Measurements from ENCODE around the gene NKX6-1.

- TF ChIP-seq POLR2AphosphoS5 (IDR thresholded peaks at IDR 0.05), result no peak
- TF ChIP-seq, protein P1, sequence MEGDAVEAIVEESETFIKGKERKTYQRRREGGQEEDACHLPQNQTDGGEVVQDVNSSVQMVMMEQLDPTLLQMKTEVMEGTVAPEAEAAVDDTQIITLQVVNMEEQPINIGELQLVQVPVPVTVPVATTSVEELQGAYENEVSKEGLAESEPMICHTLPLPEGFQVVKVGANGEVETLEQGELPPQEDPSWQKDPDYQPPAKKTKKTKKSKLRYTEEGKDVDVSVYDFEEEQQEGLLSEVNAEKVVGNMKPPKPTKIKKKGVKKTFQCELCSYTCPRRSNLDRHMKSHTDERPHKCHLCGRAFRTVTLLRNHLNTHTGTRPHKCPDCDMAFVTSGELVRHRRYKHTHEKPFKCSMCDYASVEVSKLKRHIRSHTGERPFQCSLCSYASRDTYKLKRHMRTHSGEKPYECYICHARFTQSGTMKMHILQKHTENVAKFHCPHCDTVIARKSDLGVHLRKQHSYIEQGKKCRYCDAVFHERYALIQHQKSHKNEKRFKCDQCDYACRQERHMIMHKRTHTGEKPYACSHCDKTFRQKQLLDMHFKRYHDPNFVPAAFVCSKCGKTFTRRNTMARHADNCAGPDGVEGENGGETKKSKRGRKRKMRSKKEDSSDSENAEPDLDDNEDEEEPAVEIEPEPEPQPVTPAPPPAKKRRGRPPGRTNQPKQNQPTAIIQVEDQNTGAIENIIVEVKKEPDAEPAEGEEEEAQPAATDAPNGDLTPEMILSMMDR (IDR thresholded peaks at IDR 0.05 in 8 of 11, conservative IDR thresholded peaks at IDR 0.05 in 3 of 11), result no peak
These were observed 16.0 kb upstream of the NKX6-1 start for GRCh38 chr4:84515075-84515474.

Measured in spleen (tissue), 7 donors.